WTC11 (cell line): ENCODE measurements around the gene PRKAR1B. TPM values are rescaled to one million over a fixed set of nuclear protein-coding genes. Genes with fewer than 3 reads are reported as not detected.

Experiments
- CREB1 ChIP-seq: sonication (generic); formaldehyde crosslinking; IDR thresholded peaks from 2 replicates; pipeline ENCODE4 v1.8.0; 2023; ENCODE audit warnings: mild to moderate bottlenecking, missing genetic modification reagents
- E2F5 ChIP-seq: sonication (generic); formaldehyde crosslinking; IDR thresholded peaks from 2 replicates; pipeline ENCODE4 v1.8.1; 2022; ENCODE audit warnings: mild to moderate bottlenecking, moderate library complexity, missing genetic modification reagents
- ESRRA ChIP-seq: sonication (generic); formaldehyde crosslinking; IDR thresholded peaks from 2 replicates; pipeline ENCODE4 v1.8.1; 2022; ENCODE audit warnings: mild to moderate bottlenecking, missing genetic modification reagents, borderline replicate concordance
- ETV6 ChIP-seq: sonication (generic); formaldehyde crosslinking; IDR thresholded peaks from 2 replicates; pipeline ENCODE4 v1.8.1; 2022; ENCODE audit warnings: mild to moderate bottlenecking, missing genetic modification reagents
- GABPB1 ChIP-seq: sonication (generic); formaldehyde crosslinking; IDR thresholded peaks from 2 replicates; pipeline ENCODE4 v1.8.1; 2023; ENCODE audit warnings: mild to moderate bottlenecking, missing genetic modification reagents
- MAX ChIP-seq: sonication (generic); formaldehyde crosslinking; IDR thresholded peaks from 2 replicates; pipeline ENCODE4 v1.8.0; 2022; ENCODE audit warnings: mild to moderate bottlenecking, missing genetic modification reagents
- STAT6 ChIP-seq: sonication (generic); formaldehyde crosslinking; conservative IDR thresholded peaks from 2 replicates; pipeline ENCODE4 v1.8.1; 2023; ENCODE audit warnings: mild to moderate bottlenecking, low read depth, missing genetic modification reagents, moderate library complexity
- TEAD1 ChIP-seq: sonication (generic); formaldehyde crosslinking; IDR thresholded peaks from 2 replicates; pipeline ENCODE4 v1.8.0; 2022; ENCODE audit warnings: mild to moderate bottlenecking, missing genetic modification reagents
- ZNF416 ChIP-seq: fragments of 250-450 bp; sonication (Bioruptor Pico); IDR thresholded peaks from 2 replicates; pipeline ENCODE4 v1.9.0; 2021; ENCODE audit warnings: mild to moderate bottlenecking, inconsistent platforms
- ZNF425 ChIP-seq: fragments of 250-450 bp; sonication (Bioruptor Pico); conservative IDR thresholded peaks from 2 replicates; pipeline ENCODE4 v1.9.0; 2021; ENCODE audit warnings: mild to moderate bottlenecking
- ZNF532 ChIP-seq: fragments of 250-450 bp; sonication (Bioruptor Pico); IDR thresholded peaks from 2 replicates; pipeline ENCODE4 v1.9.0; 2021; ENCODE audit warnings: mild to moderate bottlenecking, borderline replicate concordance
- total RNA-seq: library from RNA; stranded (reverse); gene quantifications from 3 replicates; pipeline ENCODE4 v1.2.3, GENCODE V29; 2021
- TF ChIP-seq, protein P1 (sequence below): sonication (generic); formaldehyde crosslinking; IDR thresholded peaks from 2 replicates; pipeline ENCODE4 v1.8.1; 2023; ENCODE audit warnings: mild to moderate bottlenecking, missing genetic modification reagents, moderate library complexity
- TF ChIP-seq, protein P2 (sequence below): fragments of 200-600 bp; IDR thresholded peaks from 2 replicates; pipeline ENCODE4 v1.8.0; 2022; ENCODE audit warnings: antibody characterized with exemption
- TF ChIP-seq, protein P3 (sequence below): sonication (generic); formaldehyde crosslinking; IDR thresholded peaks from 2 replicates; pipeline ENCODE4 v1.8.0; 2022; ENCODE audit warnings: mild to moderate bottlenecking, missing genetic modification reagents

The PRKAR1B gene
- total RNA-seq, 1 experiment from 2014 or later, result 43.6 TPM

GRCh38 chr7:510782-511281 lies 216.2 kb downstream of the PRKAR1B start (continued):
- TF ChIP-seq ZNF532 (CRISPR knock-in tag) (no peak), GABPB1 (CRISPR knock-in tag) (no peak), STAT6 (CRISPR knock-in tag) (no peak), MAX (CRISPR knock-in tag) (no peak), E2F5 (CRISPR knock-in tag) (no peak), ETV6 (CRISPR knock-in tag) (no peak), ZNF425 (CRISPR knock-in tag) (no peak), TEAD1 (CRISPR knock-in tag) (no peak), ZNF416 (CRISPR knock-in tag) (no peak), ESRRA (CRISPR knock-in tag) (no peak), CREB1 (CRISPR knock-in tag) (no peak)
- TF ChIP-seq, protein P1, sequence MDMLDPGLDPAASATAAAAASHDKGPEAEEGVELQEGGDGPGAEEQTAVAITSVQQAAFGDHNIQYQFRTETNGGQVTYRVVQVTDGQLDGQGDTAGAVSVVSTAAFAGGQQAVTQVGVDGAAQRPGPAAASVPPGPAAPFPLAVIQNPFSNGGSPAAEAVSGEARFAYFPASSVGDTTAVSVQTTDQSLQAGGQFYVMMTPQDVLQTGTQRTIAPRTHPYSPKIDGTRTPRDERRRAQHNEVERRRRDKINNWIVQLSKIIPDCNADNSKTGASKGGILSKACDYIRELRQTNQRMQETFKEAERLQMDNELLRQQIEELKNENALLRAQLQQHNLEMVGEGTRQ (CRISPR knock-in tag), result no peak
- TF ChIP-seq, protein P2, sequence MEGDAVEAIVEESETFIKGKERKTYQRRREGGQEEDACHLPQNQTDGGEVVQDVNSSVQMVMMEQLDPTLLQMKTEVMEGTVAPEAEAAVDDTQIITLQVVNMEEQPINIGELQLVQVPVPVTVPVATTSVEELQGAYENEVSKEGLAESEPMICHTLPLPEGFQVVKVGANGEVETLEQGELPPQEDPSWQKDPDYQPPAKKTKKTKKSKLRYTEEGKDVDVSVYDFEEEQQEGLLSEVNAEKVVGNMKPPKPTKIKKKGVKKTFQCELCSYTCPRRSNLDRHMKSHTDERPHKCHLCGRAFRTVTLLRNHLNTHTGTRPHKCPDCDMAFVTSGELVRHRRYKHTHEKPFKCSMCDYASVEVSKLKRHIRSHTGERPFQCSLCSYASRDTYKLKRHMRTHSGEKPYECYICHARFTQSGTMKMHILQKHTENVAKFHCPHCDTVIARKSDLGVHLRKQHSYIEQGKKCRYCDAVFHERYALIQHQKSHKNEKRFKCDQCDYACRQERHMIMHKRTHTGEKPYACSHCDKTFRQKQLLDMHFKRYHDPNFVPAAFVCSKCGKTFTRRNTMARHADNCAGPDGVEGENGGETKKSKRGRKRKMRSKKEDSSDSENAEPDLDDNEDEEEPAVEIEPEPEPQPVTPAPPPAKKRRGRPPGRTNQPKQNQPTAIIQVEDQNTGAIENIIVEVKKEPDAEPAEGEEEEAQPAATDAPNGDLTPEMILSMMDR, result no peak
- TF ChIP-seq, protein P3, sequence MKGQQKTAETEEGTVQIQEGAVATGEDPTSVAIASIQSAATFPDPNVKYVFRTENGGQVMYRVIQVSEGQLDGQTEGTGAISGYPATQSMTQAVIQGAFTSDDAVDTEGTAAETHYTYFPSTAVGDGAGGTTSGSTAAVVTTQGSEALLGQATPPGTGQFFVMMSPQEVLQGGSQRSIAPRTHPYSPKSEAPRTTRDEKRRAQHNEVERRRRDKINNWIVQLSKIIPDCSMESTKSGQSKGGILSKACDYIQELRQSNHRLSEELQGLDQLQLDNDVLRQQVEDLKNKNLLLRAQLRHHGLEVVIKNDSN (CRISPR knock-in tag), result no peak
